ENCODE measurements around the gene MINDY4. TPM values are rescaled to one million over a fixed set of nuclear protein-coding genes. Genes with fewer than 3 reads are reported as not detected.
A peak's percentile ranks its signal among the peaks of the same experiment; 100 is the strongest.

MINDY4 gene
- total and polyA plus RNA-seq, 2 donors, result 1.5 to 1.7 TPM

DNA sequence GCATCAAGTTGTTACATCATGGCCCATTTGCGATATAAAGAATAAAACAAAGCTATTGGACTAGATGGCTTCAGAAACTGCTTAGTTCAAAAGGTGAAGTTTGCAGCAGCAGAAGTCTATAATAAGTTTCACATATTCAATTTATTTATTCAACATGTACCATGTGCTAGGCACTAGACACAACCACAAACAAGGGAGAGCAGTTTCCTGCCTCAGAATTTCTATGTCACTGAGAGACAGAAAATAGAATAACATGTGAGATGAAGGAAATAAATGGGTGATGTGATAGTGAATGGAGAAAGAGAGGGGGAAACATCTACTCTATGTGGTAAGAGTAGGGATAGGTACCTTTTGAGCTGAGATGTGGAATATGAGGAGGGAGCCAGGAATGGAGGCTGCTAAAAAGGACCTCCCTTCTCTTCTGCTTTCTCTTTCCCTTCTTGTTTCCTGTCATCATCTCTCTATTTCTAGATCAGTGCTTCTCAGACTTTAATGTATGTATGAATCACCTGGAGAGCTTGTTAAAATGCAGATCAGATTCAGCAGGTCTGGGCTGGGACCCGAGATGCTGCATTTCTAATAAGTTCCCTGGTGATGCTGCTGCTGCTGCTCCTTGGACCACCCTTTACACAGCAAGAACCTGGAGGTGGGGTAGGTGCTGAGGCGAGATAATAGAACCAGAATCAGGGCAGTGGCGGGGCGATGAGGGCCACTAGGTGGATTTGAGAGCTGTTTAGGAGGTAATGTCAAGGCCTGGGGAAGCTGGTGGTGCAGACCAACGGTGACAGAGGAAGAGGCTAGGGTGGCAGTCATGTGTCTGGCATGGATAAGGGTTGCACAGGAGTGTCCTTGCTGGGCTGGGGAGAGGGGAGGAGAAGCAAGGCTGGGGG lies 32.9 kb upstream of the MINDY4 start:
- Histone ChIP-seq H3K36me3 (ENCODE audit: control insufficient read depth in 2 of 2, insufficient read depth in 2 of 2, low read length in 1 of 2) (no peaks in the 10 kb centered on the region), H3K9me3 (ENCODE audit: control insufficient read depth in 2 of 2, insufficient read depth in 1 of 2, low read length in 1 of 2) (no peaks in the 10 kb centered on the region), H3K4me3 (ENCODE audit: low read length in 2 of 2) (no peak overlapping the region), H3K27ac (ENCODE audit: low read depth in 1 of 2, low read length in 1 of 2) (no peak overlapping the region), H3K27me3 (ENCODE audit: control insufficient read depth in 2 of 2, insufficient read depth in 1 of 2, low read length in 1 of 2) (peaks cover 0 to 2% of the 10 kb centered on the region in 2 donors), H3K4me1 (ENCODE audit: control insufficient read depth in 2 of 2, insufficient read depth in 2 of 2, low read length in 2 of 2) (no peaks in the 10 kb centered on the region)
- peak in 1 of 9 donors; percentile 27 for DNase-seq (ENCODE audit: low read depth in 6 of 9, low spot score in 9 of 9)
- WGBS, result 93% methylated on average over 6 of the region's 6 CpGs

DNA sequence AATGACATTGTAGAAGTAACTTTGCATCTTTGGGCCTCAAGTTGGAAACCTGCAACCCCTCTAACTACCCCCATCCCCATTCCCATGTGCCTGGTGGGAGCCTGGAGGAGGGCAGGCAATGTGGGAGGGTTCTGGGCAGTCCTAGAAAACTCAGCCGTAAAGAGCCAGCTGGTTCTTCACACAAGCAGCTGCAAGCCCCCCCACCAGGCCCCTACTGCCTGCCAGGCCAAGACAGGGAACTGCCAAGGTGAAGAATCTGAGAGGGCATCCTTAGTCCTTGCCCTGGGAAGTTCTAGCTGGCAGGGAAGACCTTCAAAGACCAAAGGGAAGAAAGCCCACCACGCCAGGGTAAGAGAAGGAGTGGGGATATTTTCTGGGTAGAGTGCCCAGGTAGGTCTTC lies 31.5 kb upstream of the MINDY4 start:
- no peaks in the 10 kb centered on the region for H3K9me3 ChIP-seq (ENCODE audit: control insufficient read depth in 2 of 2, insufficient read depth in 1 of 2, low read length in 1 of 2)
- no peak overlapping the region for H3K4me3 ChIP-seq (ENCODE audit: low read length in 2 of 2)
- no peak for DNase-seq (ENCODE audit: low read depth in 6 of 9, low spot score in 9 of 9)
- H3K36me3 ChIP-seq (ENCODE audit: control insufficient read depth in 2 of 2, insufficient read depth in 2 of 2, low read length in 1 of 2), result no peaks in the 10 kb centered on the region
- 99% methylated on average over 2 of the region's 2 CpGs for WGBS
- H3K27me3 ChIP-seq (ENCODE audit: control insufficient read depth in 2 of 2, insufficient read depth in 1 of 2, low read length in 1 of 2), result peaks cover 0 to 4% of the 10 kb centered on the region in 2 donors
- H3K27ac ChIP-seq (ENCODE audit: low read depth in 1 of 2, low read length in 1 of 2), result no peak overlapping the region
- no peaks in the 10 kb centered on the region for H3K4me1 ChIP-seq (ENCODE audit: control insufficient read depth in 2 of 2, insufficient read depth in 2 of 2, low read length in 2 of 2)

DNA sequence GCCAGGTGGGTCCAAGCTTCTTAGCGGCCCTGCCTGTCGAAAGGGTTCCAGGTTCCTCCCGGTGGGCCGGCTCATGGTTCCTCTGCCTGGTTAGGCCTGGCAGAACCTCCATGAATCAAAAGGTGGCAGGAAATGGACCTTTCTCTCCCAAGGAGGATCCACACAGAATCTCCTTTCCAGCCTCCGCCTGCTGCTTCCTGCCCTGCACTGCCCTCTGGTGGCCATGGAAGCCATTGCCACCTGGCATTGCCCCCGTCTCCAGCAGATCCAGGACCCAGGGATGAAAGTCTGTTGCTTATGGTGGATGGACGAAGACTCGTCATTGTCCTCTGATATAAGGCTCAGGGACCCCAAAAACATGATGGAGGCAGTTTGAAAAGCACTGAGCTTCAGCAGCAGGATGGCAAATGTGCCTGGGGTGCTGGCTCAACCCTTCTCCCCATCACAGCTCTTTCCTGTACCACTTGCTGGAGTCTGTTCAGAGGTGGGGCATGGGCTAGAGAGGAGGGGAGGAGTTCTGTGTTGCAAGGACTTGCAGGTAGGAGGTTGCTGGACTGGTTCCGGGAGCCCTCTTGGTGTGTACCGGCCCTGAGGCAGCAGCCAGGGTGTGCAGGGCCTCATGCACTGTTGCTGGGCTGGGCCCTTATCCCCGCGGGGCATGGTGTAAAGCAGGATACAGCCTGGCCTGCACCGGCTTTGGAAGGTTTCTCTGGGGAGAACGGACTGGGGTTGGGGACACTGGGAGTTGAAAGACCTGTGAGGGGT lies 30.6 kb upstream of the MINDY4 start:
- Histone ChIP-seq H3K4me3 (ENCODE audit: low read length in 2 of 2) (no peak overlapping the region), H3K27ac (ENCODE audit: low read depth in 1 of 2, low read length in 1 of 2) (no peak overlapping the region), H3K27me3 (ENCODE audit: control insufficient read depth in 2 of 2, insufficient read depth in 1 of 2, low read length in 1 of 2) (peaks cover 0 to 4% of the 10 kb centered on the region in 2 donors), H3K36me3 (ENCODE audit: control insufficient read depth in 2 of 2, insufficient read depth in 2 of 2, low read length in 1 of 2) (no peaks in the 10 kb centered on the region), H3K4me1 (ENCODE audit: control insufficient read depth in 2 of 2, insufficient read depth in 2 of 2, low read length in 2 of 2) (no peaks in the 10 kb centered on the region), H3K9me3 (ENCODE audit: control insufficient read depth in 2 of 2, insufficient read depth in 1 of 2, low read length in 1 of 2) (no peaks in the 10 kb centered on the region)
- whole genome bisulfite sequencing, result 53% methylated on average over 14 of the region's 14 CpGs
- DNase-seq (ENCODE audit: low read depth in 6 of 9, low spot score in 9 of 9), result peak; percentile 16 to 74 (median 42)

DNA sequence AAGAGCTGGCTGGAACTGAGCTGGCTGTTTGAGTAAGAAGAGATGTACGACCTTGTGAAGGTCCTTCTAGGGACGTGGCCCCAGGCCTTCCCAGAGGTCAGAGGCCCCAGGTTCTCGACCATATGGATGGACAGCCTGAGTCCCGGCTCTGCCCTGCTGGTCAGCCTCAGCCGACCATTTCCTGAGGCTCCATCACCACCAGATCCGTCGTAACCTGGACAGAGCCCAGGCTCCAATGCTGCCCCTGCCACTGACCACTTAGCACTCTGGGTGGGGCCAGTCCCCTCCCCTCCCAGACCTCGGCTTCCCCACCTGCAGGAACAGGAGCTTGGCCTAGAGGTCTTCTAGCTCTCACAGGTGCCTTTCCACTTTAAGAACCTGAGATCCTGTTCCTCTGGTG lies 29.9 kb upstream of the MINDY4 start:
- Histone ChIP-seq H3K9me3 (ENCODE audit: control insufficient read depth in 2 of 2, insufficient read depth in 1 of 2, low read length in 1 of 2) (no peaks in the 10 kb centered on the region), H3K27me3 (ENCODE audit: control insufficient read depth in 2 of 2, insufficient read depth in 1 of 2, low read length in 1 of 2) (peaks cover 0 to 4% of the 10 kb centered on the region in 2 donors), H3K27ac (ENCODE audit: low read depth in 1 of 2, low read length in 1 of 2) (no peak overlapping the region), H3K4me1 (ENCODE audit: control insufficient read depth in 2 of 2, insufficient read depth in 2 of 2, low read length in 2 of 2) (no peaks in the 10 kb centered on the region), H3K36me3 (ENCODE audit: control insufficient read depth in 2 of 2, insufficient read depth in 2 of 2, low read length in 1 of 2) (no peaks in the 10 kb centered on the region), H3K4me3 (ENCODE audit: low read length in 2 of 2) (no peak overlapping the region)
- 93% methylated on average over 8 of the region's 8 CpGs for WGBS
- no peak for DNase-seq (ENCODE audit: low read depth in 6 of 9, low spot score in 9 of 9)

DNA sequence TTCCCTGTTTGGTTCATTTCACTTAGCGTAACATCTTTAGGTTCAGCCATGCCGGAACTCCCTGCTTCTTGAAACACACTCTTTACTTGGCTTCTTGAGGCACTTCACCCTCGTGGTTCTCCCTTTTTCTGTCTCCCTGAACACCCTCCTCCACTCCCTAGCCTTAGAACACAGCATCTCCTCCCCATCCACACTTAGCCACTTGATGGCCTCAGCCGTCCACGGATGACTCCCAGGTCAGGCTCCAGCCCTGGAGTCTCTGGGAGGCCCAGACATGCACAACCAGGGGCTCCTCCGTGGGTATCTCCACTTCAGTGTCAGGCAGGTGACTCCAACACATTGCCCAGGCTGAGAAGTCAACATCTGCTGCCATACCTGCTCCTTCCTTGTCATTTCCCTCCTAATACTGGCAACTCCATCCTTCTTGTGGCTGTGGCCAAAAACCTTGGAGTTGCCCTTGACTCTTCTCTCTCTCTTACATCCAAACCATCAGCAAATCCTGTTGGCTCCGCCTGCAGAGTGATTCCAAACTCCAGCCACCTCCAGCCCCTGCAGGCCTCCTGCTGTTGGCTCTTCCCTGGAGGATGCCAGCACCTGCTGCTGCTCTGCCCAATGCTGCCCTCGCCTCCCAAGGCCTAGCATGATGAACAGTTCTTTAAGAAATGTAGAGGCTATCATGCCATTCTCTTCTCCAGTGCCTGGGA lies 27.7 kb upstream of the MINDY4 start:
- no peaks in the 10 kb centered on the region for H3K4me1 ChIP-seq (ENCODE audit: control insufficient read depth in 2 of 2, insufficient read depth in 2 of 2, low read length in 2 of 2)
- peaks cover 0 to 4% of the 10 kb centered on the region in 2 donors for H3K27me3 ChIP-seq (ENCODE audit: control insufficient read depth in 2 of 2, insufficient read depth in 1 of 2, low read length in 1 of 2)
- no peak overlapping the region for H3K27ac ChIP-seq (ENCODE audit: low read depth in 1 of 2, low read length in 1 of 2)
- no peak for DNase-seq (ENCODE audit: low read depth in 6 of 9, low spot score in 9 of 9)
- 85% methylated on average over 8 of the region's 8 CpGs for WGBS
- no peaks in the 10 kb centered on the region for H3K36me3 ChIP-seq (ENCODE audit: control insufficient read depth in 2 of 2, insufficient read depth in 2 of 2, low read length in 1 of 2)
- no peaks in the 10 kb centered on the region for H3K9me3 ChIP-seq (ENCODE audit: control insufficient read depth in 2 of 2, insufficient read depth in 1 of 2, low read length in 1 of 2)
- no peak overlapping the region for H3K4me3 ChIP-seq (ENCODE audit: low read length in 2 of 2)

DNA sequence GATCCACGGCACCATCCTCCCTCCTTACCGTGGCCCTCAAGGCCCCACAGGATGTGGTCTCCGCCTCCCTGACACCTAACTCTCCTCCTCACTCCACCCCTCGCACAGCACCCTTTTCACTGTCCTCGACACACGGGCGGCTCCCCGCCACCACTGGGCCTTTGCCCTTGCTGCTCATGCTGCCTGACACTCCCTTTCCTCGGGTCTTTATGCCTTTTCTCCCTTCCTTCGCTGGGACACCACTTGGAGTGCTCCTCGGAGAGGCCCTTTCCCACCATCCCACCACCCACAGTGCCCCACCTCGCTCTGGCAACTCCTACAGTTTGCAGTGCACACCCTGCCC lies 27.2 kb upstream of the MINDY4 start:
- no peaks in the 10 kb centered on the region for H3K9me3 ChIP-seq (ENCODE audit: control insufficient read depth in 2 of 2, insufficient read depth in 1 of 2, low read length in 1 of 2)
- no peak overlapping the region for H3K4me3 ChIP-seq (ENCODE audit: low read length in 2 of 2)
- peaks cover 0 to 2% of the 10 kb centered on the region in 2 donors for H3K27me3 ChIP-seq (ENCODE audit: control insufficient read depth in 2 of 2, insufficient read depth in 1 of 2, low read length in 1 of 2)
- no peak for DNase-seq (ENCODE audit: low read depth in 6 of 9, low spot score in 9 of 9)
- no peaks in the 10 kb centered on the region for H3K36me3 ChIP-seq (ENCODE audit: control insufficient read depth in 2 of 2, insufficient read depth in 2 of 2, low read length in 1 of 2)
- no peaks in the 10 kb centered on the region for H3K4me1 ChIP-seq (ENCODE audit: control insufficient read depth in 2 of 2, insufficient read depth in 2 of 2, low read length in 2 of 2)
- no peak overlapping the region for H3K27ac ChIP-seq (ENCODE audit: low read depth in 1 of 2, low read length in 1 of 2)
- WGBS, result 89% methylated on average over 12 of the region's 12 CpGs

DNA sequence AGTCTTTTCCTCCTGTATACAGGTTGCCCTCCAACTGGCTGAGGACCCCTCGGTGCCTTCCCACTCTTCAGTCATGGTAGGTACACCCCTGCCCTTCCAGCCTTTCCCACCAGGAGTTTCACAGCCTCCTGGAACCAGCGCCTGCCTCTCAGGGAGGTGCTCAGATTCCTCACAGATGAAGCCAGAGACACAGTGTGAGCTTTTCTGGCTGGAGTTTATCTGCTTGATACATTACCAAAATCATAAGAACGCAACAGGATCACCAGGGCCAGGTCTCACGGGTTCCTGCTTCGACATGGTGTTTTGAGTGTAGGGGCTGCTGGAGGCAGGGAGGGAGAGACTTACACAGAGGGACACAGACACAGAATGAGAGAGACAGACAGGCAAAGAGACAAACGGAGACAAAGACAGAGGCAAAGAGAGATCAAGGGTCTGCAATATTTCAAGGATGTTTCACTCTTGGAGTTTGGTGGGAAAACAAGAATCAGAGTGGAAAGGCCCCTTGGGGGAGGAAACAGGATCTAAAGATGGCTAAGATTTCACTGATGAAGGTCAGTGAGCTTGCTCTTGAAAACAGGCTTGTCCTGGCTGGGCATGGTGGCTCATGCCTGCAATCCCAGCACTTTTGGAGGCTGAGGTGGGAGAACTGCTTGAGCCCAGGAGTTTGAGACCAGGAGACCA lies 25.8 kb upstream of the MINDY4 start:
- Histone ChIP-seq H3K36me3 (ENCODE audit: control insufficient read depth in 2 of 2, insufficient read depth in 2 of 2, low read length in 1 of 2) (no peaks in the 10 kb centered on the region), H3K4me1 (ENCODE audit: control insufficient read depth in 2 of 2, insufficient read depth in 2 of 2, low read length in 2 of 2) (no peaks in the 10 kb centered on the region), H3K9me3 (ENCODE audit: control insufficient read depth in 2 of 2, insufficient read depth in 1 of 2, low read length in 1 of 2) (peaks cover 0 to 6% of the 10 kb centered on the region in 2 donors), H3K4me3 (ENCODE audit: low read length in 2 of 2) (no peak overlapping the region), H3K27ac (ENCODE audit: low read depth in 1 of 2, low read length in 1 of 2) (no peak overlapping the region), H3K27me3 (ENCODE audit: control insufficient read depth in 2 of 2, insufficient read depth in 1 of 2, low read length in 1 of 2) (peaks cover 0 to 2% of the 10 kb centered on the region in 2 donors)
- WGBS, result 91% methylated on average over 6 of the region's 6 CpGs
- DNase-seq (ENCODE audit: low read depth in 6 of 9, low spot score in 9 of 9), result no peak

DNA sequence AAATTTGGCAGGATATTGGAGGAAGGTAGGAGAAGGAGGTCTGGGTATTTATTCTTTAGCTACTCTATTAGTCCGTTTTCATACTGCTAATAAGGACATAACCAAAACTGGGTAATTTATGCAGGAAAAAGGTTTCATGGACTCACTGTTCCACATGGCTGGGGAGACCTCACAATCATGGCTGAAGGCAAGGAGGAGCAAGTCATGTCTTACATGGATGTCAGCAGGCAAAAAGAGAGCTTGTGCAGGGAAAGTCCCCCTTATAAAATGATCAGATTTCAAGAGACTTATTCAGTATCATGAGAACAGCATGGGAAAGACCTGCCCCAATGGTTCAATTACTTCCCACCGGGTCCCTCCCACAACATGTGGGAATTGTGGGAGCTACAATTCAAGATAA lies 21.2 kb upstream of the MINDY4 start:
- no peak for DNase-seq (ENCODE audit: low read depth in 6 of 9, low spot score in 9 of 9)
- no peak overlapping the region for H3K27ac ChIP-seq (ENCODE audit: low read depth in 1 of 2, low read length in 1 of 2)
- no peaks in the 10 kb centered on the region for H3K36me3 ChIP-seq (ENCODE audit: control insufficient read depth in 2 of 2, insufficient read depth in 2 of 2, low read length in 1 of 2)
- no peaks in the 10 kb centered on the region for H3K27me3 ChIP-seq (ENCODE audit: control insufficient read depth in 2 of 2, insufficient read depth in 1 of 2, low read length in 1 of 2)
- H3K4me3 ChIP-seq (ENCODE audit: low read length in 2 of 2), result no peak overlapping the region
- no peaks in the 10 kb centered on the region for H3K4me1 ChIP-seq (ENCODE audit: control insufficient read depth in 2 of 2, insufficient read depth in 2 of 2, low read length in 2 of 2)
- WGBS, result 97% methylated on average over 2 of the region's 2 CpGs
- H3K9me3 ChIP-seq (ENCODE audit: control insufficient read depth in 2 of 2, insufficient read depth in 1 of 2, low read length in 1 of 2), result peaks cover 0 to 8% of the 10 kb centered on the region in 2 donors
